NCI-H82 (cell line): ENCODE data around the gene UPK2.

Experiments used
- DNase-seq: peaks from one replicate; lab custom pipeline; 2025; lab: John Stamatoyannopoulos, UW

UPK2 gene

DNA sequence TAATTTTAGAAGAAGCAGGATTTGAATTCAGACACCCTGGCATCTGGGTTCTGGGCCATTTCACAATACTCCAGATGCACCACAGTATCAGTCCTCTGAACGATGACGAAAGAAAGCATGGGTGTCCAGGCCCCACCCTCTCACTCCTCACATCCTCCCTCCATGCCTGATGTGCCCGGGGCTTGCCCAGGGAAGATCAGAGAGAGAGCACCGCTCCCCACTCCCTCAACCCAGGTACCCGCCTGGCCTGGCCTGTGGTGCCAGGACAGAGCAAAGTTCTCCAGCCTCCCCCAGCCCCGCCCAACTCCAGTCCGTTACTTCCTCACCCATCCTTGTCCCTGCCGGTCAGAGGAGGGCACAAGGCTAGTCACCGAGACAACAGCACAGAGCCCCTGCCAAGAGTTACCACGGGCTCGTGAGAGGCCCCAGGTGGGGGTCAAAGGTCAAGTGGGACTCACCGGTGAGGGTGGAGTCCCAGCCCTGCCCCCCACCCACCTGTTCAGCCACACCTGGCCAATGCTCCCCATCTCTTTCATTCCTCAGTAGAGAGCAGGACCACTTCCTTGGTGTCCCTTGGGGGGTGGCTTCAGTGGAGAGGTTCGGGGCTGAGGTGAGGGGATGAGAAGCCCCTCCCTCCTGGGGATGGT is 38.5 kb upstream of the UPK2 start:
- no peak for DNase-seq

GRCh38 chr11:118918128-118918685 is 37.9 kb upstream of the UPK2 start:
- DNase-seq = peak; percentile 58

DNA sequence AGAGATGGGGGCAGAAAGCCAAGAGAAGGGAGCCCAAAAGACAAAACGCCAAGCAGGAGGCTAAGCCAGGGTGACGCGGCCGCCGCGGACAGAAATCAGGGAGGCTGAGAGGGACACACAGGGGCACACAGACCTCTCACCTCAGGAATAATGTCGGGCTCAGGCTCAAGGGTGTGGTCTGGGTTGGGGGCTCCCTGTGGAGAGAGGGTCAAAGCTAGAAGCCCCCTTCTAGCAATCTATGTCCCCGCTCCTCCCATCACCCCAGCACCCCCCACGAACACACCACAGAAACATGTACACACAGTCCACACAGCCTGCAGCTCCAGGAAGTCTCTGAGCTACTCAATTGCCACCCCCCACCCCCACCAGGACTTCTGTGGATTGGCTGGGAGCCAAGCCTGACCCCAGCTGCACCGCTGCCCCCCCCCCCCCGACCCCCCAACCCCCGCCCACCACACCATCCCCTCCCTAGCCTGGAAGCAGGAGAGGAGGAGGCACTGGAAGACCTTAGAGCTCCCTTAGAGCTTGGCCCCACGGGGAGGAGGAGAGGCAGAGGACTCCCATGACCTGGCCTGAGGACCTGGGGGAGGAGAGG is 37.3 kb upstream of the UPK2 start:
- peak; percentile 59 for DNase-seq

GRCh38 chr11:118921121-118921928 is 34.8 kb upstream of the UPK2 start:
- peak; percentile 26 for DNase-seq

GRCh38 chr11:118921929-118922744 is 34.0 kb upstream of the UPK2 start:
- DNase-seq = peak; percentile 67

DNA sequence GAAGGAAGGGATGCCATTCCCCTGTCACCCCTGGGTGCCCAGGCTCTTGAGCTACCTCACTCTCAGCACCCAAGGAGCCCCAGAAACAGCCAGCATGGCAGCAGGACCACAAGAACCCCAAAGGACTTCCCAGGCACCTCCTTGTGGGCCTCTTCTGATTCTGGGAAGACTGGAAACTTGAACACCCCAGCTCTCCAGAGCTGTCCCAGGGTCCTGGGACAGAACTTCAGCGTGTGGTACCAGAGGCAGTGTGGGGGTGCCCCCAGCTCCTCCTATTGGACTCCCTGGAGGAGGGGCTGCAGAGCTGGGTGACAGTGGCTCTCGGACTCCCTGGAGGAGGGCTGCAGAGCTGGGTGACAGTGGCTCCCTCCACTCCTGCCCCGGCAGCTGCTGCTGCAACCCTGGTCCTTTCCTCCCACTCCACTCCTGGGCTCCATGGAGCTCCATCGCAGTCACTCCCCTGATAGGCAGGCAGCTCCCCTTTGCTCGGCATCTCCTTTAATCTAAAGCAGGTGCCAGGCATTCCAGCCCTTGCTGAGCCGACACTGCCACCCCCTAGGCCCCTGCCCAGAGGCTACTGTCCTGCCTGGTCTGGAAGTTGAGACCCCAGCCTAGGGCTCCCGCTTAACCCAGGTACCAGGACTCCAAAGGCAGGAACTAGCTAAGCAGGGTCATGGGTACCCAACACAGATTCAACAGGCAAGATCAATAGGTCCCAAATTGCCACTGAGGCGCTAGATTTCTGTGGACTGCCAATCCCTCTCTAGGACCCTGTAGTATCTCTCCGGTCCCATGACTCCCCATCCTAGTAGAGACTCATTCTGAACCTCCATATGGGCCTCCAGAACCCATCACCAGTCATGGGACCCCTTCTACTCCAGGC is 33.1 kb upstream of the UPK2 start:
- DNase-seq = no peak

- DNase-seq = no peak
Measured at GRCh38 chr11:118923721-118924587, 32.1 kb upstream of the UPK2 start.

- peak; percentile 77 for DNase-seq
Measured at GRCh38 chr11:118924591-118925585, 31.2 kb upstream of the UPK2 start.

GRCh38 chr11:118927554-118928100 is 28.5 kb upstream of the UPK2 start:
- DNase-seq = no peak

DNA sequence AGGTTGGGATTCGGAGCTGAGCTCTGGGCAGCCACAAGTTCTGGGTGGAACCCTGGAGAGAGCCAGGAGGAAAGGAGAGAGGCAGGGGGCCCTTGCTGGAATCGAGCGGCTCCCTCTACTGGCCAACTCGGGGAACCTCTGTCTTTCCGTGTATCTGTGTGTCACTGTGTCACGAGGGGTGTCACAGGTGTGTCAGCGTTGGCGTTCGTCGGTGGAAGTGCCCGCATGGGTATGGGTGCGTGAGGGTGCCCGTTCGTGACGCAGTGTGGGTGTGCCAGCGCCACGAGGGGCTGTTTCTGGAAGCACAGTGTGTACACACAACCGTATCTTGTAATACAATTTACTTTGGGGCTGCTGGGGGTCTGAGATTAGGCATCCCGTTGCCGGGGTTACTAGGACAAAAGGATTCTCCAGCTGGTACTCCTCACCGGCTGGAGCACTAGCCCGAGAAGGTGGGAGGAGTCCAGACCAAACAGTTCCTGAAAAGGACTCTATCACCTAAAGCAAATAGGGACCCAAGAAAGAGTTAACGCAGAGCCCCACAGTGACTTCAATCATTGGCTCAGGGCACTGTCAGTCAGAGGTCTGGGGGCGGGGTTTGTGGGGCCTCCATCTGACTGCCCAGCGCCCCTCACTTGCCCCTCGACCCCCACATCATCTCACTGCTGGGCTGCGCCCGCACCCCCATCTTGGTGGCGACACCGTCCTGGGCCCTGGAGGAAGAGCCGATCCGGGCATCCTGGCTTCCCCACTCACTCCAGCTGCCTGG is 27.8 kb upstream of the UPK2 start:
- peak; percentile 90 for DNase-seq

GRCh38 chr11:118928870-118929500 is 27.1 kb upstream of the UPK2 start:
- peak; percentile 85 for DNase-seq

DNA sequence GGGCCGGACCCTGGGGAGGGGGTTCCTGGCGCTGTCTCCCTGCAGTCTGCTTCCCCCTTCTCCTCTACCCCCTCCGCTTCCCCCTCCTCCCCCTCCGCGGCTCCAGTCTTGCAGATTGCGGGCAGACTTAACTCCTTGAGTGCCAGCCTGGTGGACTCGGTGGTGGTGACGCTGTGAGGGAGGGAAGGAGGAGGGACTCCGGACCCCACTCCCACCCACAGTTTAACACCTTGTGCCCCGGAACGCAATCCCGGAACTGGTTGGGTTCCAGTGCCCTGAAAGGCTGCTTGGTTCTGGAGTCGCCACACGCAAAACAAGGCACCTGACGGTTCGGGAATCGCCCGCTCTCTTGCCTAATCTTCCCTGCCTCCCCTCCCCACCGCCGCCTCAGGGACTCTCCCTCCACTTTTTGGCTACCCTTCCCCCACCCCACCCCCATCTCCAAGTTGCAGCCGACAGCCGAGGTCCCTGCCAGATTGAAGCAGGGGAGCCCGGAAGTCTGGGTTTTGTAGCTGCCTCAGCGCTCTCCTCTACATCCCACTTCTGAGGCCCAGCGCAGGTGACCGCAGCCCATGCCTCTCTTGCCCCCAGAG is 26.5 kb upstream of the UPK2 start:
- peak; percentile 85 for DNase-seq

- peak; percentile 84 for DNase-seq
Measured at GRCh38 chr11:118930094-118930712, 25.9 kb upstream of the UPK2 start.

DNA sequence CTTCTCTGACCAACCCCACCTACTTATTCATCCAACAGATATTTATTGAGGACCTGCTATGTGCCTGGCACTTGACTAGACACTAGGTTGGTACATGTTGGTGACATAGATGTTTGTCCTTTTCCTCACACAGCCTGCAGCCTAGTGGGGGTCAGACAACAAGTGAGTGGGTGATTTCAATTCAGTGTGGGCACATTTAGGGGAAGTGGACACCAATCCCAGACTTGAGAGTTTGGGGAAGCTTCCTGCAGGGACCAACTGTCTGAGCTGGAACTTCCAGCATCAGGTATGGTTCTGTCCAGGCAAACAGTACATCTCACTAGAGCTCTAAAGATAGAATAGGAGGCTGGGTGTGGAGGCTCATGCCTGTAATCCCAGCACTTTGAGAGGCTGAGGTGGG is 24.5 kb upstream of the UPK2 start:
- DNase-seq = no peak

- DNase-seq = peak; percentile 18
Measured at GRCh38 chr11:118933486-118933885, 22.6 kb upstream of the UPK2 start.

DNA sequence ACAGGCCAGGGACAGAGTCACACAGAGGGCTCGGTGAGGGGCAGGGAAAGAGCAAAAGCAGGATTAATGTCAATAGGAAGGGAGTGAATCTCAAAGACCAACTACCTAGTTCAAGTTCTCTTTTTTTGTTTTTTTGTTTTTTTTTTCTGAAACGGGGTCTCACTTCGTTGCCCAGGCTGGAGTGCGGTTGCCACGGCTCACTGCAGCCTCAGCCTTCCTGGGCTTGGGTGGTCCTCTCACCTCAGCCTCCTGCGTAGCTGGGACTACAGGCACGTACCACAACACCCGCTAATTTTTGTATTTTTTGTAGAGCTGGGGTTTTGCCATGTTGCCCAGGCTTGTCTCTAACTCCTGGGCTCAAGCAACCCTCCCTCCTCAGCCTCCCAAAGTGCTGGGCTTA is 20.7 kb upstream of the UPK2 start:
- DNase-seq = no peak
